Loucy (cell line): Measurements from ENCODE around the gene CLCN2.

Experiments
- H2AFZ ChIP-seq: fragments of 200-600 bp; sonication (generic); 2 replicates; pipeline ENCODE4 v1.6.0; 2016; ENCODE audit warnings: antibody characterized with exemption, mild to moderate bottlenecking, low read length, moderate library complexity
- H3F3A ChIP-seq: fragments of 200-600 bp; 2 replicates; pipeline ENCODE4 v1.6.0; 2016; ENCODE audit warnings: antibody characterized with exemption, low read depth, mild to moderate bottlenecking
- H3K27me3 ChIP-seq: fragments of 200-600 bp; sonication (generic); 2 replicates; pipeline ENCODE4 v1.6.1; 2014; ENCODE audit warnings: low read length, mild to moderate bottlenecking; ENCODE audit not compliant: insufficient read depth, poor library complexity, severe bottlenecking
- H3K36me3 ChIP-seq: fragments of 200-600 bp; sonication (generic); 2 replicates; pipeline ENCODE4 v1.6.1; 2016; ENCODE audit warnings: low read length; ENCODE audit not compliant: insufficient read depth
- H3K4me1 ChIP-seq: fragments of 200-600 bp; sonication (generic); 2 replicates; pipeline ENCODE4 v1.5.1; 2014; ENCODE audit warnings: low read length, mild to moderate bottlenecking; ENCODE audit not compliant: insufficient read depth, poor library complexity, severe bottlenecking
- H3K4me2 ChIP-seq: fragments of 200-600 bp; sonication (generic); 2 replicates; pipeline ENCODE4 v1.6.0; 2014; ENCODE audit warnings: antibody characterized with exemption, low read length, low read depth, mild to moderate bottlenecking; ENCODE audit not compliant: poor library complexity, severe bottlenecking
- H3K4me3 ChIP-seq: fragments of 200-600 bp; sonication (generic); 2 replicates; pipeline ENCODE4 v1.5.1; 2014; ENCODE audit warnings: low read length, mild to moderate bottlenecking, mixed read lengths; ENCODE audit not compliant: poor library complexity, severe bottlenecking
- H3K79me2 ChIP-seq: fragments of 200-600 bp; sonication (generic); 2 replicates; pipeline ENCODE4 v1.6.1; 2014; ENCODE audit warnings: low read length; ENCODE audit not compliant: insufficient read depth
- H3K9ac ChIP-seq: fragments of 200-600 bp; sonication (generic); 2 replicates; pipeline ENCODE4 v1.6.0; 2014; ENCODE audit warnings: mild to moderate bottlenecking, low read depth, low read length, moderate library complexity; ENCODE audit not compliant: poor library complexity, severe bottlenecking
- H3K9me2 ChIP-seq: fragments of 200-600 bp; sonication (generic); replicated peaks from 2 replicates; pipeline ENCODE4 v1.6.1; 2016; ENCODE audit warnings: low read depth, low read length, mixed read lengths
- H3K9me3 ChIP-seq: fragments of 200-600 bp; sonication (generic); 2 replicates; pipeline ENCODE4 v1.6.1; 2014; ENCODE audit warnings: mild to moderate bottlenecking, antibody characterized with exemption, low read length, low read depth; ENCODE audit not compliant: insufficient read depth
- H4K20me1 ChIP-seq: fragments of 200-600 bp; sonication (generic); 2 replicates; pipeline ENCODE4 v1.6.0; 2014; ENCODE audit warnings: antibody characterized with exemption, low read length, mild to moderate bottlenecking; ENCODE audit not compliant: insufficient read depth, poor library complexity, severe bottlenecking
- EZH2phosphoT487 ChIP-seq: fragments of 200-600 bp; IDR thresholded peaks from 2 replicates; pipeline ENCODE4 v1.6.1; 2018; ENCODE audit warnings: antibody characterized with exemption, mild to moderate bottlenecking, moderate library complexity, borderline replicate concordance
- TF ChIP-seq, protein P1 (sequence below): fragments of 200-600 bp; sonication (generic); conservative IDR thresholded peaks from 2 replicates; pipeline ENCODE4 v1.5.1; 2014; ENCODE audit warnings: mild to moderate bottlenecking, antibody characterized with exemption, low read length

The CLCN2 gene

DNA sequence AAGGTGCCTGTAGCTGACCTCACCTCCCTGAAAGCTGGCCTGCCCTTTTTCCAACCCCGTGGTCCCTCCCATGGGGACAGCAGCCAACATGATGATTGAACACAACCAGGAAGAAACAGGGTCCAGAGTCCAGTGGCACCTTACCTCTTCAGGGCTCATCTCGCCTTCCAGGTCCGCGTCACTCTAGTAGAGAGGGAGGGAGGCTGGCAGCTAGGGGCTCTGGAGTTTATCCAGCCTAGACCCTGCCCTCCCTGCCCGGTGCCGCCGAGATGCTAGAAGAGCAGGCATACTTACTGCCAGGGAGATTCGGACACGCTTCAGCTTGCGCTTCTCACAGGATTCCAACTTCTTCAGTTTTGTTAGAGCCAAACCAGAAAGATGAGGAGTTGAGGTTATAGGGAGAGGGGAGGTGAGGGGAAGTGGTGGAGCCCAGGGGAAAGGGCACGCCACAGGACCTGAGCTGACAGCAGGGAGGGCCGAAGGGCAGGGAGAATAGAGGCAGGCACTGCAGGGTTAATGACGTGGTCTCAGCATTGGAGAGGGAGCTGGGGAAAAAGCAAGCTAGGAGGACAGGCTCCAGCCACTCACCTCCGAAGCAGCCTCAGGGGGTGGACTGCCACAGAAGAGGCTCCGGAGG is 9.1 kb downstream of the CLCN2 start:
- H3K9me3 ChIP-seq: no peaks in the 10 kb centered on the region
- TF ChIP-seq, protein P1, sequence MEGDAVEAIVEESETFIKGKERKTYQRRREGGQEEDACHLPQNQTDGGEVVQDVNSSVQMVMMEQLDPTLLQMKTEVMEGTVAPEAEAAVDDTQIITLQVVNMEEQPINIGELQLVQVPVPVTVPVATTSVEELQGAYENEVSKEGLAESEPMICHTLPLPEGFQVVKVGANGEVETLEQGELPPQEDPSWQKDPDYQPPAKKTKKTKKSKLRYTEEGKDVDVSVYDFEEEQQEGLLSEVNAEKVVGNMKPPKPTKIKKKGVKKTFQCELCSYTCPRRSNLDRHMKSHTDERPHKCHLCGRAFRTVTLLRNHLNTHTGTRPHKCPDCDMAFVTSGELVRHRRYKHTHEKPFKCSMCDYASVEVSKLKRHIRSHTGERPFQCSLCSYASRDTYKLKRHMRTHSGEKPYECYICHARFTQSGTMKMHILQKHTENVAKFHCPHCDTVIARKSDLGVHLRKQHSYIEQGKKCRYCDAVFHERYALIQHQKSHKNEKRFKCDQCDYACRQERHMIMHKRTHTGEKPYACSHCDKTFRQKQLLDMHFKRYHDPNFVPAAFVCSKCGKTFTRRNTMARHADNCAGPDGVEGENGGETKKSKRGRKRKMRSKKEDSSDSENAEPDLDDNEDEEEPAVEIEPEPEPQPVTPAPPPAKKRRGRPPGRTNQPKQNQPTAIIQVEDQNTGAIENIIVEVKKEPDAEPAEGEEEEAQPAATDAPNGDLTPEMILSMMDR: no peak
- TF ChIP-seq EZH2phosphoT487: no peak
- no peaks in the 10 kb centered on the region for H3F3A ChIP-seq
- H3K4me1 ChIP-seq: no peaks in the 10 kb centered on the region
- no peak overlapping the region for H2AFZ ChIP-seq
- H3K4me2 ChIP-seq: no peak overlapping the region
- no peaks in the 10 kb centered on the region for H4K20me1 ChIP-seq
- no peak overlapping the region for H3K9ac ChIP-seq
- H3K79me2 ChIP-seq: no peaks in the 10 kb centered on the region
- H3K36me3 ChIP-seq: no peaks in the 10 kb centered on the region
- no peaks in the 10 kb centered on the region for H3K27me3 ChIP-seq
- H3K4me3 ChIP-seq: no peak overlapping the region
- no peaks in the 10 kb centered on the region for H3K9me2 ChIP-seq

DNA sequence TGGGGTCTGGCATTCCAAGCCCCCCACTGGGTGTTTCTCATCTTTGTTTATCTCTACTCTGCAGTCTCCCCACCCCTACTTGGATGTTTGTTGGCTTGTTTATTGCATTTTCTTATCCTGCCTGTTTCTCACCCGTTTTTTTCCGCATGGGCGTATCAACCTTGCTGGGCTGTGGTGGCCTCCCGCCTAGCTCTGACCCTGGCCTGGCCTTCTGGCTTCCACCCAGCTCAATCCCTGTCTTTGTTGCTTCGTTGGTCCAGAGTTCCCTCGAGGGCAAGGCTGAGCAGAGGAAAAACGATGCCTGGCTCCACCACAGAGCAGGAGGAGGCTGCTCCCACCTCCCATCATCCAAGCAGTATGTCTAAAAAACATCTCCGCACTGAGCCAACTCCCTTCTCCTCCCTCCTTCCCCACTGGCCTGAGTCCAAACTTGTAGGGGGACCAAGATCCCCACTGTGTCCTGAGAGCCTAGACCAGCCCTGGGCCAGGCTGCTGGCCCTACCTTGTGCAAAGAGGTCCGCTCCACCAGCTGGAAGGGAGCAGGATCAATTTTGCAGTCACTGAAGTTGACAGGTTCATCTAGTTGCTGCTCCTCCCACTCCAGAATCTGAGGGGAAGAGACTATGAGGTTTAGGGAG is 9.8 kb downstream of the CLCN2 start:
- Histone ChIP-seq H3K36me3 (no peaks in the 10 kb centered on the region), H3K27me3 (no peaks in the 10 kb centered on the region)
- TF ChIP-seq EZH2phosphoT487: no peak
- TF ChIP-seq, protein P1: no peak

DNA sequence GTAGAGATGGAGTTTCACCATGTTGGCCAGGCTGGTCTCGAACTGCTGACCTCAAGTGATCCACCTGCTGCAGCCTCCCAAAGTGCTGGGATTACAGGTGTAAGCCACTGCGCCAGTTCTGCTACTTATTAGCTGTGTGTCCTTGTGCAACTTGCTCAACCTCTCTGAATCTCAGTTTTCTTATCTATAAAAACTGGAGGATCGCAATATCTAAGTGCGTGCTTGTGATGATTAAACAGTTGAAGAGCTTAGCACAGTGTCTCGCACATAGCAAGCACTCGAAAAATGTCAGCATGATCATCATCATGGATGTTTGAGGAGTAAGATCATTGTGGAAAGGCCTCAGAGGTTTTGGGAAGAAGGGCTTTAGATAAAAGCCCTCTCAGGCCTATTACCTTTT is 10.8 kb downstream of the CLCN2 start:
- no peaks in the 10 kb centered on the region for H3K4me1 ChIP-seq
- no peaks in the 10 kb centered on the region for H3F3A ChIP-seq
- H4K20me1 ChIP-seq: no peaks in the 10 kb centered on the region
- no peaks in the 10 kb centered on the region for H3K9me3 ChIP-seq
- no peaks in the 10 kb centered on the region for H3K27me3 ChIP-seq
- H3K4me2 ChIP-seq: no peak overlapping the region
- no peaks in the 10 kb centered on the region for H3K9me2 ChIP-seq
- TF ChIP-seq, protein P1: no peak
- TF ChIP-seq EZH2phosphoT487: no peak
- no peaks in the 10 kb centered on the region for H3K36me3 ChIP-seq
- H3K4me3 ChIP-seq: no peak overlapping the region
- H2AFZ ChIP-seq: no peak overlapping the region
- no peaks in the 10 kb centered on the region for H3K79me2 ChIP-seq
- H3K9ac ChIP-seq: no peak overlapping the region

More for the DNA sequence above, 9.8 kb downstream of the CLCN2 start:
- no peaks in the 10 kb centered on the region for H3K79me2 ChIP-seq
- H4K20me1 ChIP-seq: no peaks in the 10 kb centered on the region
- H3K9me3 ChIP-seq: no peaks in the 10 kb centered on the region
- H3F3A ChIP-seq: no peaks in the 10 kb centered on the region
- no peak overlapping the region for H2AFZ ChIP-seq
- H3K9me2 ChIP-seq: no peaks in the 10 kb centered on the region
- no peaks in the 10 kb centered on the region for H3K4me1 ChIP-seq
- H3K4me3 ChIP-seq: no peak overlapping the region
- no peak overlapping the region for H3K9ac ChIP-seq
- no peak overlapping the region for H3K4me2 ChIP-seq
